GM12874 (cell line): ENCODE results near the gene ERICH3.

Source experiments
- TF ChIP-seq, protein P1 (sequence below): IDR thresholded peaks from 2 replicates; pipeline ENCODE4 v1.5.1; 2011; ENCODE audit warnings: low read depth, mild to moderate bottlenecking, control low read depth, low read length, moderate library complexity; ENCODE audit not compliant: insufficient read depth

Gene ERICH3

DNA sequence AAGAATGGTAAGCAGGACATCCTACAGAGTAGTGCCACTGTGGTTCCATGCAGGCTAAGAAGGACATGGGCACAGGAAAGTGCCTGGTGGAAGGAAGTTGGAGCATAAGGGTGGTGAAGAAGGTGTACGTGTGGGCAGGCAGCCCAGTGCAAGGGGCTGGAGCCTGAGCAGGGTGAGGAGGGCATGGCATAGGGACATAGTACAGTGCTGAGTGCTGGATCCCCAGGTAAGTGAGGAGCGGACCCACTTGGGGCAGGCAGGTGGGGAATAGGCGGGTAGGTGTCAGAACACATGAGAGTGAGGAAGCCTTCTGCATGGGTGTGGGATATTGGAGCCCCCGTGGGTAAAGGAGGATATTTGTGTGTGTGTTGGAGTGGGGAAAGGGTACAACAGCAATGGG, 145.5 kb downstream of the ERICH3 start:
- TF ChIP-seq, protein P1, sequence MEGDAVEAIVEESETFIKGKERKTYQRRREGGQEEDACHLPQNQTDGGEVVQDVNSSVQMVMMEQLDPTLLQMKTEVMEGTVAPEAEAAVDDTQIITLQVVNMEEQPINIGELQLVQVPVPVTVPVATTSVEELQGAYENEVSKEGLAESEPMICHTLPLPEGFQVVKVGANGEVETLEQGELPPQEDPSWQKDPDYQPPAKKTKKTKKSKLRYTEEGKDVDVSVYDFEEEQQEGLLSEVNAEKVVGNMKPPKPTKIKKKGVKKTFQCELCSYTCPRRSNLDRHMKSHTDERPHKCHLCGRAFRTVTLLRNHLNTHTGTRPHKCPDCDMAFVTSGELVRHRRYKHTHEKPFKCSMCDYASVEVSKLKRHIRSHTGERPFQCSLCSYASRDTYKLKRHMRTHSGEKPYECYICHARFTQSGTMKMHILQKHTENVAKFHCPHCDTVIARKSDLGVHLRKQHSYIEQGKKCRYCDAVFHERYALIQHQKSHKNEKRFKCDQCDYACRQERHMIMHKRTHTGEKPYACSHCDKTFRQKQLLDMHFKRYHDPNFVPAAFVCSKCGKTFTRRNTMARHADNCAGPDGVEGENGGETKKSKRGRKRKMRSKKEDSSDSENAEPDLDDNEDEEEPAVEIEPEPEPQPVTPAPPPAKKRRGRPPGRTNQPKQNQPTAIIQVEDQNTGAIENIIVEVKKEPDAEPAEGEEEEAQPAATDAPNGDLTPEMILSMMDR = no peak

- TF ChIP-seq, protein P1 = no peak
These were observed 146.9 kb downstream of the ERICH3 start for GRCh38 chr1:74526708-74527107.

DNA sequence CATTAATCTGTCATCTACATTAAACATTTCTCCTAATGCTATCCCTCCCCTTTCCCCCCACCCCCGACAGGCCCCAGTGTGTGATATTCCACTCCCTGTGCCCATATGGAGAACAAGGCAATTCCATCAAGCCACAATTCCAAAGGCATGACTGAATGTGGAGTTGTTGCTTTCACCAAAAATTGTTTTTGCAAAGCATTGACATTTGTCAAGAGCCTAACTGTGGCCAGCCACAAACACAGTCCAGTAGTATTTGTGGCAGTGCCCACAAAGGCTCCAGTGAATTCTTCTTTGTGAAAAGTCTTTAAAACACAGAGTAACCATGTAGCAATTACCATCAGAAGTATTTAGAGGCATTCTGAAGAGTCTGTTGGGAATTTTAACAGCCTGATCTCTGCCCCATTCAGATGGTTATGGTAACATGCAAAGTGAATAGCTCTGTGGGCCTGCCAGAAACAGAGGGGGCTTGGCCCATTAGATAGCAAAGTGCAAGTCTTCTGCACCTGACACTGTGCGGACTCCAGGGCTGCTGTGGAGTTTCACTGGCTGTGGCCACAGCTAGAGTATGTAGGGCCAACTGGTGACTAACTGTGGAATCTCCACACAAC, 149.6 kb downstream of the ERICH3 start:
- TF ChIP-seq, protein P1 = no peak

DNA sequence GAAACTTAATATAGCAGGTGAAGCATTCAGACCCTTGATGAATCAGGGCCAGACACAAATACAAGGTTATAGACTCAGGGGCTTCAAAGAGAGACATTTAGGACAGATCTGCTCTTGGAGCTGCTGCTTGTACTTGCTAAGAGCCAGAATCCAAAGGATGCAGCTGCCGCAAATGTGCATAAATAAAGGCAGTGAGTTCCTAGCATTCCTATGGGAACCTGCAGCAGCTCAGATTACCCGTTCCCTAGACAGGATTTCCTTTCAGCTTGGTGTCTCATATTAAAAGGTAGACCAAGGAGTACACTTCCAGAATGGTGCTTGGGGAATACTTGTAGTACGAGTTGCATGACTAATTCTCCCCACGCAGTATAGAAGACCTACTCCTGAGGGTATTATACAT, 151.4 kb downstream of the ERICH3 start:
- TF ChIP-seq, protein P1 = no peak
